ENCODE data around the gene LIME1.

DNA sequence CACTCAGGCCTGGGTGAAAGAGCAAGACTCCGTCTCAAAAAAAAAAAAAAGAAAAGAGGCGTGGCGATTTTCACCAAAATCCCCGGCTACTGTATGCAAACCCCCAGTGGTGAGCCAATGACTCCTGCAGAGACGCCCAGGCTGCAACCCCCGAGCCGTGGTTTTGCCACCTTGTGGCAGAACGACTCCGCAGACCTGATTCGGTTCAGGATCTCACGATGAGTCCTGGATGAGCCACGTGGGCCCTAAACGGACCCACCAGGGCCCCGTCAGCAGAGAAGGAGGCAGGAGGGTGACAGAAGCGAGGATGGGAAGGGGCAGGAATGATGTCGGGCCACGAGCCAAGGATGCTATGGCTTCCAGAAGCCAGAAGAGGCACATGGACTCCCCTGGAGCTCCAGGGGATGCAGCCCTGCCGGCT lies 45.6 kb downstream of the LIME1 start:
- TF ChIP-seq, protein P1, sequence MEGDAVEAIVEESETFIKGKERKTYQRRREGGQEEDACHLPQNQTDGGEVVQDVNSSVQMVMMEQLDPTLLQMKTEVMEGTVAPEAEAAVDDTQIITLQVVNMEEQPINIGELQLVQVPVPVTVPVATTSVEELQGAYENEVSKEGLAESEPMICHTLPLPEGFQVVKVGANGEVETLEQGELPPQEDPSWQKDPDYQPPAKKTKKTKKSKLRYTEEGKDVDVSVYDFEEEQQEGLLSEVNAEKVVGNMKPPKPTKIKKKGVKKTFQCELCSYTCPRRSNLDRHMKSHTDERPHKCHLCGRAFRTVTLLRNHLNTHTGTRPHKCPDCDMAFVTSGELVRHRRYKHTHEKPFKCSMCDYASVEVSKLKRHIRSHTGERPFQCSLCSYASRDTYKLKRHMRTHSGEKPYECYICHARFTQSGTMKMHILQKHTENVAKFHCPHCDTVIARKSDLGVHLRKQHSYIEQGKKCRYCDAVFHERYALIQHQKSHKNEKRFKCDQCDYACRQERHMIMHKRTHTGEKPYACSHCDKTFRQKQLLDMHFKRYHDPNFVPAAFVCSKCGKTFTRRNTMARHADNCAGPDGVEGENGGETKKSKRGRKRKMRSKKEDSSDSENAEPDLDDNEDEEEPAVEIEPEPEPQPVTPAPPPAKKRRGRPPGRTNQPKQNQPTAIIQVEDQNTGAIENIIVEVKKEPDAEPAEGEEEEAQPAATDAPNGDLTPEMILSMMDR (IDR thresholded peaks at IDR 0.05), result no peak
- no peak for TF ChIP-seq ZFX (IDR thresholded peaks at IDR 0.05; ENCODE audit: borderline replicate concordance)
